Measurements from ENCODE around the gene ADCY5.
A peak's percentile ranks its signal among the peaks of the same experiment; 100 is the strongest.

ADCY5 gene

GRCh38 chr3:123446210-123446609, 2.7 kb downstream of the ADCY5 start:
- no peak for TF ChIP-seq CTCF (IDR thresholded peaks at IDR 0.05)

GRCh38 chr3:123445702-123446101, 3.2 kb downstream of the ADCY5 start:
- no peak for TF ChIP-seq CTCF (IDR thresholded peaks at IDR 0.05)

GRCh38 chr3:123444744-123445143, 4.1 kb downstream of the ADCY5 start:
- 0 out of 2 replicates have a peak, but pooled peaks have one; percentile 26 for TF ChIP-seq CTCF (IDR thresholded peaks at IDR 0.05)

- no peak for TF ChIP-seq CTCF (IDR thresholded peaks at IDR 0.05)
Observed at GRCh38 chr3:123444023-123444422, 4.9 kb downstream of the ADCY5 start.

- TF ChIP-seq CTCF (IDR thresholded peaks at IDR 0.05) = no peak
Observed at GRCh38 chr3:123442908-123443307, 6.0 kb downstream of the ADCY5 start.

GRCh38 chr3:123442125-123442524, 6.8 kb downstream of the ADCY5 start:
- TF ChIP-seq CTCF (IDR thresholded peaks at IDR 0.05) = no peak

GRCh38 chr3:123439806-123440580, 8.9 kb downstream of the ADCY5 start:
- TF ChIP-seq CTCF (IDR thresholded peaks at IDR 0.05) = no peak
